ENCODE measurements around the gene MED15.

DNA sequence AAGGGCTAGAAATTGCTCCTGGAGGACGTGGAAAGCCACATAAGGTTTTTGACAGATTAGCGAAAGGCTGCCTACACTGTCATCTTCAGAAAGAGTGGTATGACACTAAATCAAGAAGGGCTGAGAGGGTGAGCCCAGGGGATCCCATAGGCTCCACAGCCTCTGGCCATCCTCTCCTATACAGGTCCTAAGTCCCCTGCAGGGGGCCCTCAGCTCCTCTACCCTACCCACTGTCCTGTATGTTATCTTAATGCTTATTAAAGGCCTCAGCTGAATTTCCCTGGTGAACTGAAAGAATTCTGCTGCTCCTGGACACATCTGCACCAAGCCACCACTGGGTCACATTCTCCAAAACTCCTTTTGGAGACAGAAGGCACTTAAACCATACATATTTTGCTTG is 19.7 kb upstream of the MED15 start:
- TF ChIP-seq EZH2phosphoT487 (IDR thresholded peaks at IDR 0.05; ENCODE audit: borderline replicate concordance) = no peak
- TF ChIP-seq, protein P1, sequence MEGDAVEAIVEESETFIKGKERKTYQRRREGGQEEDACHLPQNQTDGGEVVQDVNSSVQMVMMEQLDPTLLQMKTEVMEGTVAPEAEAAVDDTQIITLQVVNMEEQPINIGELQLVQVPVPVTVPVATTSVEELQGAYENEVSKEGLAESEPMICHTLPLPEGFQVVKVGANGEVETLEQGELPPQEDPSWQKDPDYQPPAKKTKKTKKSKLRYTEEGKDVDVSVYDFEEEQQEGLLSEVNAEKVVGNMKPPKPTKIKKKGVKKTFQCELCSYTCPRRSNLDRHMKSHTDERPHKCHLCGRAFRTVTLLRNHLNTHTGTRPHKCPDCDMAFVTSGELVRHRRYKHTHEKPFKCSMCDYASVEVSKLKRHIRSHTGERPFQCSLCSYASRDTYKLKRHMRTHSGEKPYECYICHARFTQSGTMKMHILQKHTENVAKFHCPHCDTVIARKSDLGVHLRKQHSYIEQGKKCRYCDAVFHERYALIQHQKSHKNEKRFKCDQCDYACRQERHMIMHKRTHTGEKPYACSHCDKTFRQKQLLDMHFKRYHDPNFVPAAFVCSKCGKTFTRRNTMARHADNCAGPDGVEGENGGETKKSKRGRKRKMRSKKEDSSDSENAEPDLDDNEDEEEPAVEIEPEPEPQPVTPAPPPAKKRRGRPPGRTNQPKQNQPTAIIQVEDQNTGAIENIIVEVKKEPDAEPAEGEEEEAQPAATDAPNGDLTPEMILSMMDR (conservative IDR thresholded peaks at IDR 0.05; ENCODE audit: low read length) = no peak
